Kidney tubule cell (primary cell): ENCODE measurements around the gene ZMYM5.
"Not testable (repeated sequence)": the region's sequence is repeated elsewhere in the genome, so short reads cannot be mapped to it uniquely, and the experiment has no call there.

Experiments used
- DNase-seq: peaks from one replicate; pipeline ENCODE4 v3.0.0-alpha.2; 2018; ENCODE audit warnings: low spot score

ZMYM5 gene

DNA sequence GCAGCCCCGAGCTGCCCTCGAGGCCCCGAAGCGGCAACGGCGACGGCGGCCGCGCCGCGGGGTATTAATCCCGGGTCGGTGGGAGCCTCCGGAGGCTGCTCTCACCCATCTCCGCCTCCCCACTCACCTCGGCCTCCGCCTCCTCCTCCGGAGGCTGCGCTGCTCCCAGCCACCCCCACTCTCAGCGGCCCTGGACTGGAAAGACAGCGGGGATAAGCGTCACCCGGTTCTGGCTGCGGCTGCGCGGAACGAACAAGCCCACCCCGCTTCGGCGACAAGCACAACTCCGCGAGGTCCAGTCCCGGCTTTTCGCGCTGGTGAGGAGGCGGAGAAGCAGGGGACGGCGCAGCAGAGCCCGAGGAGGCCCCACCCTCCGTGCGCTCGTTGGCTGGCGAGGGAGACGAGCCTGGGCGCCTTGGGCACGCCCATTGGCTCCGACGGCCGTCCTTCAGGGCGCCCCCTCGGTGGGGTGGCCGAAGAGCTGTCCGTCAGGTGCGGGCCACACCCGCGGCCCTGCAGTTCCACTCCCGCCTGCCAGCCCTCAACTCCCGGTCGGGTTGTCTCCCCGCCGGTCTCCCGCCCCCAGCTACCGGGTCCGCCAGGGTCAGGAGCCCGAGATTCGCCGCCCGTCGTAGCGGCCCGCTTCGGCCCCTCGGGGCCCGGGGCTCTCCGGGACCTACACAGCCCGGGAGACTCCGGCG lies at the start of gene ZMYM5:
TSS of gene ZMYM5 (minus strand) at position 327 of the 701 bp plus-strand sequence. CDS start 11,469 bp downstream, outside the sequence.
- DNase-seq, result peak; percentile 100

DNA sequence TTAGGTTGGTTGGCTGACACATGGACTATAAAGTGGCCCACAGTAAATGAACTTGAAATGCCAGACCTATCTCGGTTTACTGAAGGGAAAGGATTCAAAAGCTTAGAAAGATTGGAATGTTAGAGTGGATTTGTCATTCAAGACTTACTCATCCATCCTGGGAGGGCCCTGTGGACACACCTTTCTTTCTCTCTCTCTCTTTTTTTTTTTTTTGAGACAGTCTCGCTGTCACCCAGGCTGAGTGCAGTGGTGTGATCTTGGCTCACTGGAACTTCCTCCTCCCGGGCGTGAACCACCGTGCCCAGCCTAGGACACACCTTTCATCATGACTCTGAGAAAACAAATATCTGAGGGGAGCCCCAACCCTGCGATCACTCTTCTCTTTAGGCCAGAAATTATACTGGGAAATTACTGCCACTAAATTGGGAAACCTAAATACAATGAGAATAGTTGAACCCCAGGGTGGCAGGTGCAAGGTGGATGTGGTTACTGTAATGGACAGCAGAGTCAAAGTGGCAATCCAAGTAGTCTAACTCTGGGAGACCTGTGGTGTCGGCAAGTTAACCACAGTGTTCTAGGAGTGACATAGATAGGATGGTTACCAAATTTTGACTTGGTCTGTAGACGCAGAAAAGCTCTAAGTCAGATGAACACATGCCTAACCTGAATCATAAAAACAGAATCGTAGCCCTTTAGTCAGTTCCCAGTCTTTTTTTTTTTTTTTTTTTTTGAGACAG lies 47.1 kb upstream of the ZMYM5 start:
- peak; percentile 91 for DNase-seq

DNA sequence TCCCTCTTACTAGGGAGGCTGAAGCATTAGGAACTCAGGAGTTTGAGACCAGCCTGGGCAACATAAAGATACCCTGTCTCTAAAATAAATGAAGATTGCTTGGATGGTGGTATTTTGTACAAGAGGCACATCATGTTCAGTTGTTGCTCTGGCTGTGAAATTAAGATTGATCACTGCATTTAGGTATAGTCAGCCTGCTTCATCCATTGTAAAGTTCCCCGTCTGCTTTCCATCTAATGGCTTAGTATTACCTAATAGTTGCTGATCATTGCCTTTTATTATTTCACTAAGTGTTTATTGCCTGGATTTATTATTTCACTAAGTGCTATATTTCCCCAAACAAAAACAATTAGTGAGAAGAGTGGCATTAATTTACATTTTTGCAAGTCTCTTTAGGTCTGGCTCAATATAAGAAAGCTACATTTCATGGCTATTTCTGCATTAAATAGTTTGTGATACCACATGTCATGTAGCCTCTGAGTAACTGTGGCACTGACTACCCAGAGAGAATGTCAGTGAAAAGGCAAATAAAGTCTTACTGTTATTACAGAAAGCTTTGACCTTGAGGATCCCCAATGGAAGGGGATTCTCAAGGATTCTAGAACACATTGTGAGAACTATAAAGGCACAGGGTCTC lies 45.0 kb upstream of the ZMYM5 start:
- DNase-seq, result no peak

DNA sequence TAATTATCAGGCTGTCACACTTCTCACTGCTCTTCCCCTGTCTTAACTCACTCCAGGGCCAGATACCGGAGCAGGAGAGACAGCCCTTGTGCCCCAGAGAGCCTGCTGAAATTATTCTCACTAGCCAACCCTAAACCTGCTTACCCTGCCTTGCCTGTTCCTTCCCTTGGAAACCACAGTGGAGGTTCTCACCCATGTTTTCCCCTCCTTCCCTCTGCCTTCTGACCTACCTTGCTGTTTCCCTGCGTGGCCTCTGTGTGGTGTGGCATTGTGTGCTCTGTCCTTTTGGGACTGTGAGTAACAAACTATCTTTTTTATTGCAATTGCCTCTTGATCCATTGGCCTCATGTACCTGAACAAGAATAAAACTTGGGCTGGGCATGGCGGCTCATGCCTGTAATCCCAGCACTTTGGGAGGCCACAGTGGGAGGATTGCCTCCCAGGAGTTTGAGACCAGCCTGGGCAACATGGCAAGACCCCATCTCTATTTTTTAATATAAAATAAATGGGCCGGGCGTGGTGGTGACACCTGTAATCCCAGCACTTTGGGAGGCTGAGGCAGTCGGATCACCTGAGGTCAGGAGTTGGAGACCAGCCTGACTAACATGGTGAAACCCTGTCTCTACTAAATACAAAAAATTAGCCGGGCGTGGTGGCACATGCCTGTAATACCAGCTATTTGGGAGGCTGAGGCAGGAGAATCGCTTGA lies 42.2 kb upstream of the ZMYM5 start:
- not testable (repeated sequence) for DNase-seq

DNA sequence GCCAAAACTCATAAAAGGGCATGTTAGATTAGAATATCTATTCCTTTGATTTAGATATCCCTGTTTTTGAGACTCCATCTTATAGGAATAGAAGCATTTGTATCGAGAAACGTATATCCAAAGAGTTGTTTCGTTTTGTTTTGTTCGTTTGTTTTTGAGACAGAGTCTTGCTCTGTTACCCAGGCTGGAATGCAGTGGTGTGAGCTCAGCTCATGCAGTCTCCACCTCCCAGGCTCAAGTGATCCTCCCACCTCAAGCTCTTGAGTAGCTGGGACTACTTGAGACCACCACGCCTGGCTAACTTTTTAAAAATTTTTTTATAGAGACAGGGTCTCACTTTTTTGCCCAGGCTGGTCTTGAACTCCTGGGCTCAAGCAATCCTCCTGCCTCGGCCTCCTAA lies 26.6 kb upstream of the ZMYM5 start:
- DNase-seq, result no peak

DNA sequence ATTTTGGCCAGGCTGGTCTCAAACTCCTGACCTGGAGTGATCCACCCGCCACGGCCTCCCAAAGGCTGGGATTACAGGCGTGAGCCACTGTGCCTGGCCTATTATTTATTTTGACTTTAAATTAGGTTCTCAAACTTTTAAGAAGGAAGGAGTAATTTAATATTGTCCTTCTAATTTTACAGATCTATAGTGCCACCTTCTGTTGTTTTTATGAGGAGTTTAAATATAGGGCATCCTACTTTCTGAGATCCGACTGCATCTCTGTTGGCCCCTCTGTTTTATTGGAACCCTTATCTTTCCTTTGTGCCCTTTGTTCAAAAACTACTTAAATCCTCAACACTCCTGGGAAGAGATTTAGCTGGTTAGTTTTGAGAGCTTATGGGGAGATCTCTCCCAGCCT lies 25.4 kb upstream of the ZMYM5 start:
- DNase-seq, result peak; percentile 3

DNA sequence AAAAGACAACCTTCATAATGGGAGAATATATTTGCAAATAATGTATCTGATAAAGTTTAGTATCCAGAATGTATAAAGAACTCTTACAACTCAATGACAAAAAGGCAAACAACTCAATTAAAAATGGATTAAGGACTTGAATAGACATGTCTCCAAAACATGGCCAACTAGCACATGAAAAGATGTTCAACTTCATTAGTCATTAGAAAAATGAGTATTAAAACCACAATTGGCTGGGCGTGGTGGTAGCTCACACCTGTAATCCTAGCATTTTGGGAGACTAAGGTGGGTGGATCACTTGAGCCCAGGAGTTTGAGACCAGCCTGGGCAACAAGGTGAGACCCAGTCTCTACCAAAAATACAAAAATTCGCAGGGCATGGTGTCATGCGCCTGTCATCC lies 18.8 kb upstream of the ZMYM5 start:
- DNase-seq, result no peak

DNA sequence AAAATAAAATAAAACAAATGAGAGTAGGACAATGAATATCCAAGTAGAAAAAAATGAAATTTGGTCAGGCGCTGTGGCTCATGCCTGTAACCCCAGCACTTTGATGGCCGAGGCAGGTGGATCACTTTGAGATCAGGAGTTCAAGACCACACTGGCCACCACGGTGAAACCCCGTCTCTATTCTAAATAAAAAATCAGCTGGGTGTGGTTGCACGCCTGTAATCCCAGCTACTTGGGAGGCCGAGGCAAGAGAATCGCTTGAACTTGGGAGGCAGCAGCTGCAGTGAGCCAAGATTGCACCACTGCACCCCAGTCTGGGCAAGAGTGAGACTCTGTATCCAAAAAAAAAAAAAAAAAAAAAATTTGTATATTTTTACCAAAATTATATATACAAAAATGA lies 18.2 kb upstream of the ZMYM5 start:
- no peak for DNase-seq

DNA sequence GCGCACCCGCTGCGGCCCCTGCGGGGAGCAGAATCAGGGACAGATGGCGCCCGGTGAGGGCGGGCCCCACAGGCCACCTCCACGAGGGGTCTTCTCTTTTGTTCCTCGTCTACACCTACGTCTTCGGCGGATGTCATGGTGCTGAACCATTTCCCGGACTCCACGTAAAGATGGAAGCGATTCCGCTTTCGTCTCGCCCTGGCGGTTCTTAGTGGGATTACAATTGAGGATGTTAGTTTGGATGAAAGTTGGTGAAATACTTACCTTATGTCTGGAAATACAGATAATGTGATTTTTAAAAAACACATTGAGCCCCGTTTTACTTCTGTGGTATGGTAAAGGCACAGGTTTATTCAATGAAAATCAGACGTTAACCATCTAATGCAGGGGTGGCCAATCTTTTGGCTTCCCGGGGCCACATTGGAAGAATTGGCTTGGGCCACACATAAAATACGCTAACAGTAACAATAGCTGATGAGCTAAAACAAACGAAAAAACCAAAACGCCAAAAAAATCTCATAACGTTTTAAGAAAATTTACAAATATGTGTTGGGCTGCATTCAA lies 1.4 kb upstream of the ZMYM5 start:
- DNase-seq, result peak; percentile 78

DNA sequence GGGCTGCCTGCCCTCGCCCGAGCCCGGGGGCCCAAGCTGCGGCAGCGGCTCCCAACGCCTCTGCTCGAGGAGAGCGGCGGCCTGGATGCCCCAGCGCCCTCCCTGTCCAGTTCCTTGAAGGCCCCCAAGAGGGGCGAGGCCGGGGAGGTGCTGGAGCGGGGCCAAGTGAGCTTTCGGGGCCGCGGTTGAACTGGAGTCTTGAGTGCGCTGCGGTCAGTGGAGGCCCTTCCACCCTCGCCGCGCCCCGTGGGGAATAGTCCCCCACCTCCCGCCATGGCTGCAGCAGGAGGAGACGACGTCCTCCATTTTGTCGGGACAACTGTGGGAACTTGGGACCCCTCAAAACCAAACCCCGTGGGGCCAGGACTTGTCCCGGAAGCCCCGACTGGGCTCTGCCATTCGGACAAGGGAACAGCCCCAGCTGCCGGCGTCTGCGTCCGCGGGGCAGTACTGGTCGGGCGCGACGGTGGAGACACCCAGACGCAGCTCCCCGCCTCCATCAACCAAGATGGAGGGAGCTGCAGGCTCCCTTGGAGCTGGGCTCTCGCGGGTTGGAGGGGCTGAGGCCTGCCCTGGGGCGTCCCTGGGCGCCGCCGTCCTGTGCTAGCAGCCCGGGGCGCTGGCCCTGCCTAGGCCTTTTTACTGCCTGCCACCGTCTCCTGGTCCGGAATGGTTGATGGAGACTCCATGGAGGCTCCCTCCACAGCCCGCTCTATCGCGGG lies 736 bp upstream of the ZMYM5 start:
- peak; percentile 79 for DNase-seq

DNA sequence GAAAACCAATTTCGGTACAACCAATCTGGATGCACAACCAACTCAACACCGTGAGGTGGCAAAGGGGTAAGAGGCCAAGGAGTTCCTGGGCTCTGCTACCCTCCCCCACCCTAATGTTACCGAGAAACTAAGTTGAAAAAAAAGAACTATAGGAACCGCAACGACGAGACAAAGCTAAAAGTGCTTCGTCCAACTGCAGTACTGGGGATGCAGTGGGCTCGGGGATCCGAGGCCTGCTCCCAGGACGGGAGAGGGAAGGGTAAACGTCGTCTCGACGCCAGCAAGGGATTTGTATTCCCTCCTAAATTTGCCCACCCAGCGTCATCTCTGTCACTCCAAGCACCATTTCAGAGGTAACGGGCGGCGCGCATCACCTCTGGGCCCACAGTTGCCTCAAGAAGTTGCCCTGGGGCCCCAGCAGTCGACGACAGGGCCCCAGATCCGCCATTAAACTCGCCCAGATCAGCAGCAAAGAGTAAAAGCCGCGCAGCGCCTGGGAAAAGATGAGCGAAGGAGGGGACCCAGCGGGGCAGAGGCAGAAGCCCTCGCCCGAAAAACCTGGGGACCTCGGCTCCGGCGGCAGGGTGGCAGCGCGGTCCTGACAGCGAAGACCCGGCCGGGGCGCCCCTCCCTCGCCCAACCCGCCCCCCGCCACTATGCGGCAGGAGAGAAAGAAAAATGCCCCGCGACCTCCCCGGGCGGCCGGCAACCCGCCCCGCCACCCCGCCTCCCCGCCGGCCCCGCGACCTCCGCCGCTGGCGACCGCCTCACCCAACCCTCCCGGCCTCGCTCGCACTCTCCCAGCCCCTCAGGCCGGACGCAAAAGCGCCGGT lies 752 bp downstream of the ZMYM5 start:
- peak; percentile 25 for DNase-seq

DNA sequence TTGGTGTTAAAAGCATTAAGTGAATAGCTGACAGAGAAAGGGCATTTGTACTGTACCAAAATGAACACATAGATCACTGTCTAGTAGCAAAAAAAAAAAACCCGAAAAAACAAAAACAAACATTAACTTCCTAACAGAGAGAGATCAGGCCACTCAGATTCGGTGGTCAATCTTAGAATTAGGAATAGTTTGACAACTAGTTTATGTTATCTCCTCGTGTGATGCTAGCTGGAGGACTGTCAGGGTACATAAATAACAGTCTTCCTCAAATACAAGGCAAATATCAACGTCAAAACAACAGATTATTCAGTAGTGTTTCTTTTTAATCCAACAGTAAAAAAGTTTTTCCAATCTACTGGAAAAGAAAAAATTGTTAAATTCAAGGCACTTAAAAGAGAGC lies 1.7 kb downstream of the ZMYM5 start:
- DNase-seq, result peak; percentile 1

DNA sequence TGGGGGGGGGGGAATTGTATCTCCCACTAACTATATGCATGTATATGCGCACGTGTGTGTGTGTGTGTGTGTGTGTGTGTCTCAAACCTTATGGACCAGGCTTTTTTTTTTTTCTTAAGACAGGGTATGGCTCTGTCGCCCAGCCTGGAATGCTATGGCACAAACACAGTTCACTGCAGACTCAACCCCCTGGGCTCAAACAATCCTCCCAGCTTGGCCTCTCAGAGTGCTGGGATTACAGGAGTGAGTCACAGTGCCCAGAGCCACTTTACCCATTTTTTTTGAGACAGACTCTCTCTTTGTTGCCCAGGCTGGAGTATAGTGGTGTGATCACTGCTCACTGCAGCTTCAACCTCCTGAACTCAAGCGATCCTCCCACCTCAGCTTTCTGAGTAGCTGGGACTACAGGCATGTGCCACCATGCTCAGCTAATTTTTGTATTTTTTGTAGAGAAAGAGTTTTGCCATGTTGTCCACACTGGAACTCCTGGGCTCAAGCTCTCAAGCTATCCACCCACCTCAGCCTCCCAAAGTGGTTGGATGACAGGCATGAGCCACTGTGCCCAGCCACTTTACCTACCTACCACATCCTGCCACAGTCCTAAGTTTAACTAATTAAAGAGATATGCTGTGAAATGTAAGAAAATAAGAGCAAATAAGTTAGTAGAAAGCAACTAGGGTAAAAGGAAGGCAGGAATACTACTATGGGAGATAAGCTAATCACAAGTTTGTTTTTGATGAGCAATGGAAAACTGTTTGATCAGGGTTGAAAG lies 2.4 kb downstream of the ZMYM5 start:
- DNase-seq, result peak; percentile 80

DNA sequence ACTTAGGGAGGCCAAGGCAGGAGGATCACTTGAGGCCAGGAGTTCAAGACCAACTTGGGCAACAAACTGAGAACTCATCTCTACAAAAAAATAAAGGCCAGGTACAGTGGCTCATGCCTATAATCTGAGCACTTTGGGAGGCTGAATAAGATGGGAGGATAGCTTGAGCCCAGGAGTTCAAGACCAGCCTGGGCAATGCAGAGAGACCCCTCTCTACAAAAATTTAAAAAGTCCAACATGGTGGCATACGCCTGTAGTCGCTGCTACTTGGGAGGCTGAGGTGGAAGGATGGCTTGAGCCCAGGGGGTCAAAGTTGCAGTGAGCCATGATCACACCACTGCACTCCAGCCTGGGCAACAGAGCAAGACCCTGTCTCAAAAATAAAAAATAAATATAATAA lies 5.8 kb downstream of the ZMYM5 start:
- not testable (repeated sequence) for DNase-seq

DNA sequence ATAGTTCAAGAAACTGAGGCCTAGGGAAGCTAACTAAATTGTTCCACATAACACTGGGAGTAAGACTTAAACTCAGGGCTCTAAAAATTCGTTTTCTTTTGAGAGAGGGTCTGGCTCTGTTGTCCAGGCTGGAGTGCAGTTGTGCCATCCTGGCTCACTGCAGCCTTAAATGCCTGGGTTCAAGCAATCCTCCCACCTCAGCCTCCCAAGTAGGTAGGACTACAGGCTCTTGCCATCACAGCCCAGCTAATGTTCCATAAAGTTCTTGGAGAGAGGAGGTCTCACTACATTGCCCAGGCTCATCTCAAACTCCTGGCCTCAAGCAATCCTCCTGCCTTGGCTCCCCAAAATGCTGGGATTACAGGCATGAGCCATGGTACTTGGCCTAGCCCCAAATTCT lies 10.7 kb downstream of the ZMYM5 start:
- no peak for DNase-seq

DNA sequence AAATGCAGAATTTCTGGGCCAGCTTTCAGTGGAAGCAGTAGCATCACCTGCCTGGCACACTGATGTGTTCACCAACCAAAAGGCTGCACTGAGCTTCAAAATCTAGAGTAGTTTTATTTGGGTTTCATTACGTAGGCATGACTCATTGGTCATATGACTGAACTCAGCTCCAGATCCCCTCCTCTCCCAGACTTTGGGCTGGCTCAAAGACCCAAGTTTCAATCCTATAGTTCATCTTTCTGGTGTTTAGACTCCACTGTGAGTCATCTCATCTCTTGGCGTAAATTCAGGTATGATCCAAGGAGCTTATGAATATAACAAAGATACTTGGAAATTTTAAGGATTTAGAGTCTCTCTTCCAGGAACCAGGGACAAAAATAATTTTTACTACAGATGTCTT lies 17.7 kb downstream of the ZMYM5 start:
- DNase-seq, result peak; percentile 91

DNA sequence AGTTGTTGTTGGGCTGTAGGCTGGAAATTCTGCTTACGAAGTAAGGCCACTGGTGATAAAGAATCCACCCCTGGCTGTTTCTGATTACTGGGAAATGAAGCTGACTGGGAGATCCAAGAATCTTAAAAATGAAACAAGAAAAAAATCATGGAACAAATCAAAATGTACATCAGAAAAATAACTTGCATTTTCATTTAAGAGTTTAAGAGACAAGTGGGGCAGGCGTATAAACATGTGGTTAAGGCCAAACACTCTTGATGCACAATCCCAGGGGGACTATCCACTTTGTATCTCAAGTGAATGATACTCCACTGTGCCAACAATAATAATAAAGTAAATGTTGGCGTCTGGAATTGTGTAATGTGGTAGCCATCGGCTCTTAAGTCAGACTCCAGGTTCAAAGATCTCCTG lies 24.6 kb downstream of the ZMYM5 start:
- DNase-seq, result no peak

DNA sequence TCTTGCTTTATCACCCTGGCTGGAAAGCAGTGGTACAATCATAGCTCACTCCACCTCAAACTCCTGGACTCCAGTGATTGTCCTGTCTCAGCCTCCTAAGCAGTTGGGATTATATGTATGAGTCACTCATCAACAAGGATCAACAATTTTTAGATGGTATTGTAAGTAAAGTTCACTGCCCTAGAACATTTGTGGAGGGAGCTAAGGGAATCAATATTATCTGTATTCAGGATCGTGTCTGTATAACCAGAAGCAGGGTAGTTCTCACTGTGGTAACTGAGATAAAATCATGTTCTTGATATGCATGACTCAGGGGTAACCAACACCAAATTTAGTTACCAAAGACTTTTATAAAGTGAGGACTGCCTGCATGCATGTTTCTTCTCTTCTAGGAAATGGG lies 27.0 kb downstream of the ZMYM5 start:
- peak; percentile 20 for DNase-seq

DNA sequence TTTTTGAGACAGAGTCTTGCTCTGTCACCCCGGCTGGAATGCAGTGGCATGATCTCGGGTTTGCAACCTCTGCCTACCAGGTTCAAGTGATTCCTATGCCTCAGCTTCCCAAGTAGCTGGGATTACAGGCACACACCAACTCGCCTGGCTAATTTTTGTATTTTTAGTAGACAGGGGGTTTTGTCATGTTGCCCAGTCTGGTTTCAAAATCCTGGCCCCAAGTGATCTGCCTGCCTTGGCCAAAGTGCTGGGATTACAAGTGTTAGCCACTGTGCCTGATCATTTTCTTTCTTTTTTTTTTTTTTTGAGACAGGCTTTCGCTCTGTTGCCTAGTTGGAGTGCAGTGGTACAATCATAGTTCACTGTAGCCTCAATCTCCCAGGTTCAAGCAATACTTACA lies 28.7 kb downstream of the ZMYM5 start:
- no peak for DNase-seq

DNA sequence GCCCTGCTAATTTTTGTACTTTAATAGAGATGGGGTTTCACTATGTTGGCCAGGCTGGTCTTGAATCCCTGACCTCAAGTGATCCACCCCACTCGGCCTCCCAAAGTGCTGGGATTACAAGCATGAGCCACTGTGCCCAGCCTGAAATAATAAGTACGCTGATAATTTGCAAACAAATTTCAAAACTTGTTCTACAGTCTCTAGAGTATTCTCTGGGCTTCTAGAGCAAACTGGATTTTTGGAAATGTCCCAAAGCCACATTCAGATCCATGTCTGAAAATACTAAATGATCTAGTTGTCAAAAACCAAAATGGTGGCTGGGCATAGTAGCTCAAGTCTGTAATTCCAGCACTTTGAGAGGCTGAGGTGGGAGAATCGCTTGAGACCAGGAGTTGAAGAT lies 40.8 kb downstream of the ZMYM5 start:
- no peak for DNase-seq
